Measurements from ENCODE around the gene SNCA.

The SNCA gene

GRCh38 chr4:89767924-89768323, 69.0 kb downstream of the SNCA start:
- no peak for DNase-seq (ENCODE audit: low spot score)
- ChIA-PET CTCF (no interaction called here), POLR2A (ENCODE audit: low non-redundant PET) (no interaction called here)
- TF ChIP-seq, protein P1, sequence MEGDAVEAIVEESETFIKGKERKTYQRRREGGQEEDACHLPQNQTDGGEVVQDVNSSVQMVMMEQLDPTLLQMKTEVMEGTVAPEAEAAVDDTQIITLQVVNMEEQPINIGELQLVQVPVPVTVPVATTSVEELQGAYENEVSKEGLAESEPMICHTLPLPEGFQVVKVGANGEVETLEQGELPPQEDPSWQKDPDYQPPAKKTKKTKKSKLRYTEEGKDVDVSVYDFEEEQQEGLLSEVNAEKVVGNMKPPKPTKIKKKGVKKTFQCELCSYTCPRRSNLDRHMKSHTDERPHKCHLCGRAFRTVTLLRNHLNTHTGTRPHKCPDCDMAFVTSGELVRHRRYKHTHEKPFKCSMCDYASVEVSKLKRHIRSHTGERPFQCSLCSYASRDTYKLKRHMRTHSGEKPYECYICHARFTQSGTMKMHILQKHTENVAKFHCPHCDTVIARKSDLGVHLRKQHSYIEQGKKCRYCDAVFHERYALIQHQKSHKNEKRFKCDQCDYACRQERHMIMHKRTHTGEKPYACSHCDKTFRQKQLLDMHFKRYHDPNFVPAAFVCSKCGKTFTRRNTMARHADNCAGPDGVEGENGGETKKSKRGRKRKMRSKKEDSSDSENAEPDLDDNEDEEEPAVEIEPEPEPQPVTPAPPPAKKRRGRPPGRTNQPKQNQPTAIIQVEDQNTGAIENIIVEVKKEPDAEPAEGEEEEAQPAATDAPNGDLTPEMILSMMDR (conservative IDR thresholded peaks at IDR 0.05; ENCODE audit: low read depth) = no peak
- H3K27ac ChIP-seq = peak overlapping the region; percentile 31; the same call in 1 of the 2 replicates

GRCh38 chr4:89765966-89766365, 71.0 kb downstream of the SNCA start:
- CTCF ChIA-PET = no interaction called here
- DNase-seq (ENCODE audit: low spot score) = peak; percentile 20
- POLR2A ChIA-PET (ENCODE audit: low non-redundant PET) = no interaction called here
- TF ChIP-seq, protein P1 (conservative IDR thresholded peaks at IDR 0.05; ENCODE audit: low read depth) = no peak
- H3K27ac ChIP-seq = no peak overlapping the region

DNA sequence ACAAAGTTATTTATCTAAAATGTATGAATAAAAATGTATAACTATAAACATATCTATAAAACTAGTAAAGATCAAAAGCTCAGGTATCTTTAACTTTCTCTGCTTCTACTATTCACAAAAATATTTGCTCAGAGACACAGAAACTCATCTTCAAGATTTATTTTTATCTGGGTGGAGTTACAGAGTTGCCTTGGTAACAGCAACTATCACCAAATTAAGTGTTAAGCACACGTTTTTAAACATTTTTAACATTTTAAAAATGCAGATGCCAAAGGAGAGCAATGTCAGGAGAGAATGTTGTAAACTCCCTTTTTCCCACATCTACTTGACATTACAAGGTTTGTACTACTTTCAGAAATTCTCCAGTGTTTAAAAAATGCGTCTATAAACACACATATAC, 71.4 kb downstream of the SNCA start:
- no peak overlapping the region for H3K27ac ChIP-seq
- CTCF ChIA-PET = no interaction called here

GRCh38 chr4:89762311-89762710, 74.7 kb downstream of the SNCA start:
- TF ChIP-seq, protein P1 (conservative IDR thresholded peaks at IDR 0.05; ENCODE audit: low read depth) = no peak
- no peak overlapping the region for H3K27ac ChIP-seq
- no peak for DNase-seq (ENCODE audit: low spot score)
- CTCF ChIA-PET = interaction anchor here (0.6 kb wide), 1 partner anchor 140 kb away, joined by 3 read pairs; no protein-coding TSS in a partner anchor
- POLR2A ChIA-PET (ENCODE audit: low non-redundant PET) = no interaction called here

More for the DNA sequence above, 71.4 kb downstream of the SNCA start:
- TF ChIP-seq, protein P1 (conservative IDR thresholded peaks at IDR 0.05; ENCODE audit: low read depth) = no peak
- no peak for DNase-seq (ENCODE audit: low spot score)
- POLR2A ChIA-PET (ENCODE audit: low non-redundant PET) = no interaction called here

DNA sequence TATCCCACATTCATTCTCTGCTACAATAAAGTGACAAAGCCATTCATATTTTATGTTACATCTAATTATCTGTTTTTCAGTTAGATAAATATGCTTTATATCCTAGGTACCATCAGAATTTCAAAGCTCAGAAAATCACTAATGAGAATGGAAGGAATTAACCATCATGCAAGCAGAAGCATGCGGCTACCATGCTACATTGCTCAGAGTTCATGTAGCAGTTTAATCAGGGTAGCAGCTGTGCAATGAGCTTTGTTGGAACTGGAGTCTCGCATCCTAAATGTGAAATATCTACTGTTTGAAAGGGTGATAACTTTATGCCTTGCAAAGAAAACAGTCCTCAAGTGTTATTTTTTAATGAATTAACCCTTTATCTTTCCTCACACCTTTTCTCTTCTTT, 77.5 kb downstream of the SNCA start:
- H3K27ac ChIP-seq = no peak overlapping the region
- CTCF ChIA-PET = interaction anchor here (0.7 kb wide), 1 partner anchor 30 kb away, joined by 3 read pairs; no protein-coding TSS in a partner anchor
- TF ChIP-seq, protein P1 (conservative IDR thresholded peaks at IDR 0.05; ENCODE audit: low read depth) = no peak
- DNase-seq (ENCODE audit: low spot score) = no peak
- POLR2A ChIA-PET (ENCODE audit: low non-redundant PET) = no interaction called here

GRCh38 chr4:89757154-89757719, 79.7 kb downstream of the SNCA start:
- H3K27ac ChIP-seq = no peak overlapping the region
- TF ChIP-seq, protein P1 (conservative IDR thresholded peaks at IDR 0.05; ENCODE audit: low read depth) = no peak
- ChIA-PET POLR2A (ENCODE audit: low non-redundant PET) (no interaction called here), CTCF (no interaction called here)
- no peak for DNase-seq (ENCODE audit: low spot score)
